Measurements from ENCODE around the gene IGSF22. TPM values are rescaled to one million over a fixed set of nuclear protein-coding genes. Genes with fewer than 3 reads are reported as not detected.

IGSF22 gene
- total and polyA plus RNA-seq, 2 donors, result 0.38 to 0.57 TPM

GRCh38 chr11:18768978-18769377 lies 43.0 kb upstream of the IGSF22 start:
- 89% methylated on average over 5 of the region's 5 CpGs for WGBS
- DNase-seq (ENCODE audit: low read depth in 6 of 9, low spot score in 9 of 9), result no peak
- peaks cover 0 to 3% of the 10 kb centered on the region in 2 donors for H3K27me3 ChIP-seq (ENCODE audit: control insufficient read depth in 2 of 2, insufficient read depth in 1 of 2, low read length in 1 of 2)
- no peaks in the 10 kb centered on the region for H3K9me3 ChIP-seq (ENCODE audit: control insufficient read depth in 2 of 2, insufficient read depth in 1 of 2, low read length in 1 of 2)
- no peaks in the 10 kb centered on the region for H3K4me1 ChIP-seq (ENCODE audit: control insufficient read depth in 2 of 2, insufficient read depth in 2 of 2, low read length in 2 of 2)
- H3K36me3 ChIP-seq (ENCODE audit: control insufficient read depth in 2 of 2, insufficient read depth in 2 of 2, low read length in 1 of 2), result no peaks in the 10 kb centered on the region
- no peak overlapping the region for H3K27ac ChIP-seq (ENCODE audit: low read depth in 1 of 2, low read length in 1 of 2)
- no peak overlapping the region for H3K4me3 ChIP-seq (ENCODE audit: low read length in 2 of 2)

GRCh38 chr11:18768472-18768901 lies 42.5 kb upstream of the IGSF22 start:
- H3K36me3 ChIP-seq (ENCODE audit: control insufficient read depth in 2 of 2, insufficient read depth in 2 of 2, low read length in 1 of 2), result no peaks in the 10 kb centered on the region
- 83% methylated on average over 4 of the region's 4 CpGs for WGBS
- peaks cover 0 to 3% of the 10 kb centered on the region in 2 donors for H3K27me3 ChIP-seq (ENCODE audit: control insufficient read depth in 2 of 2, insufficient read depth in 1 of 2, low read length in 1 of 2)
- no peaks in the 10 kb centered on the region for H3K9me3 ChIP-seq (ENCODE audit: control insufficient read depth in 2 of 2, insufficient read depth in 1 of 2, low read length in 1 of 2)
- no peak overlapping the region for H3K27ac ChIP-seq (ENCODE audit: low read depth in 1 of 2, low read length in 1 of 2)
- no peak for DNase-seq (ENCODE audit: low read depth in 6 of 9, low spot score in 9 of 9)
- no peak overlapping the region for H3K4me3 ChIP-seq (ENCODE audit: low read length in 2 of 2)
- H3K4me1 ChIP-seq (ENCODE audit: control insufficient read depth in 2 of 2, insufficient read depth in 2 of 2, low read length in 2 of 2), result no peaks in the 10 kb centered on the region

- H3K9me3 ChIP-seq (ENCODE audit: control insufficient read depth in 2 of 2, insufficient read depth in 1 of 2, low read length in 1 of 2), result no peaks in the 10 kb centered on the region
- no peak overlapping the region for H3K4me3 ChIP-seq (ENCODE audit: low read length in 2 of 2)
- H3K27ac ChIP-seq (ENCODE audit: low read depth in 1 of 2, low read length in 1 of 2), result no peak overlapping the region
- WGBS, result 98% methylated on average over 2 of the region's 2 CpGs
- no peaks in the 10 kb centered on the region for H3K36me3 ChIP-seq (ENCODE audit: control insufficient read depth in 2 of 2, insufficient read depth in 2 of 2, low read length in 1 of 2)
- H3K4me1 ChIP-seq (ENCODE audit: control insufficient read depth in 2 of 2, insufficient read depth in 2 of 2, low read length in 2 of 2), result no peaks in the 10 kb centered on the region
- no peaks in the 10 kb centered on the region for H3K27me3 ChIP-seq (ENCODE audit: control insufficient read depth in 2 of 2, insufficient read depth in 1 of 2, low read length in 1 of 2)
- DNase-seq (ENCODE audit: low read depth in 6 of 9, low spot score in 9 of 9), result no peak
Measured at GRCh38 chr11:18766015-18766414, 40.0 kb upstream of the IGSF22 start.

GRCh38 chr11:18765554-18765953 lies 39.6 kb upstream of the IGSF22 start:
- no peak for DNase-seq (ENCODE audit: low read depth in 6 of 9, low spot score in 9 of 9)
- Histone ChIP-seq H3K9me3 (ENCODE audit: control insufficient read depth in 2 of 2, insufficient read depth in 1 of 2, low read length in 1 of 2) (no peaks in the 10 kb centered on the region), H3K4me3 (ENCODE audit: low read length in 2 of 2) (no peak overlapping the region), H3K27ac (ENCODE audit: low read depth in 1 of 2, low read length in 1 of 2) (no peak overlapping the region), H3K4me1 (ENCODE audit: control insufficient read depth in 2 of 2, insufficient read depth in 2 of 2, low read length in 2 of 2) (no peaks in the 10 kb centered on the region), H3K36me3 (ENCODE audit: control insufficient read depth in 2 of 2, insufficient read depth in 2 of 2, low read length in 1 of 2) (no peaks in the 10 kb centered on the region), H3K27me3 (ENCODE audit: control insufficient read depth in 2 of 2, insufficient read depth in 1 of 2, low read length in 1 of 2) (no peaks in the 10 kb centered on the region)
- WGBS, result 82% methylated on average over 6 of the region's 6 CpGs

GRCh38 chr11:18761741-18762140 lies 35.8 kb upstream of the IGSF22 start:
- no peak for DNase-seq (ENCODE audit: low read depth in 6 of 9, low spot score in 9 of 9)
- no peaks in the 10 kb centered on the region for H3K27me3 ChIP-seq (ENCODE audit: control insufficient read depth in 2 of 2, insufficient read depth in 1 of 2, low read length in 1 of 2)
- no peak overlapping the region for H3K4me3 ChIP-seq (ENCODE audit: low read length in 2 of 2)
- H3K27ac ChIP-seq (ENCODE audit: low read depth in 1 of 2, low read length in 1 of 2), result no peak overlapping the region
- WGBS, result 91% methylated on average over 11 of the region's 11 CpGs
- H3K4me1 ChIP-seq (ENCODE audit: control insufficient read depth in 2 of 2, insufficient read depth in 2 of 2, low read length in 2 of 2), result no peaks in the 10 kb centered on the region
- no peaks in the 10 kb centered on the region for H3K36me3 ChIP-seq (ENCODE audit: control insufficient read depth in 2 of 2, insufficient read depth in 2 of 2, low read length in 1 of 2)
- H3K9me3 ChIP-seq (ENCODE audit: control insufficient read depth in 2 of 2, insufficient read depth in 1 of 2, low read length in 1 of 2), result no peaks in the 10 kb centered on the region

- no peaks in the 10 kb centered on the region for H3K4me1 ChIP-seq (ENCODE audit: control insufficient read depth in 2 of 2, insufficient read depth in 2 of 2, low read length in 2 of 2)
- WGBS, result 90% methylated on average over 3 of the region's 3 CpGs
Measured at GRCh38 chr11:18761144-18761543, 35.2 kb upstream of the IGSF22 start.

GRCh38 chr11:18757811-18758210 lies 31.8 kb upstream of the IGSF22 start:
- Histone ChIP-seq H3K4me1 (ENCODE audit: control insufficient read depth in 2 of 2, insufficient read depth in 2 of 2, low read length in 2 of 2) (no peaks in the 10 kb centered on the region), H3K9me3 (ENCODE audit: control insufficient read depth in 2 of 2, insufficient read depth in 1 of 2, low read length in 1 of 2) (no peaks in the 10 kb centered on the region)
- 83% methylated on average over 3 of the region's 3 CpGs for WGBS

More at GRCh38 chr11:18761144-18761543, 35.2 kb upstream of the IGSF22 start:
- no peak overlapping the region for H3K27ac ChIP-seq (ENCODE audit: low read depth in 1 of 2, low read length in 1 of 2)
- H3K9me3 ChIP-seq (ENCODE audit: control insufficient read depth in 2 of 2, insufficient read depth in 1 of 2, low read length in 1 of 2), result no peaks in the 10 kb centered on the region
- DNase-seq (ENCODE audit: low read depth in 6 of 9, low spot score in 9 of 9), result no peak
- H3K36me3 ChIP-seq (ENCODE audit: control insufficient read depth in 2 of 2, insufficient read depth in 2 of 2, low read length in 1 of 2), result no peaks in the 10 kb centered on the region
- H3K4me3 ChIP-seq (ENCODE audit: low read length in 2 of 2), result no peak overlapping the region
- H3K27me3 ChIP-seq (ENCODE audit: control insufficient read depth in 2 of 2, insufficient read depth in 1 of 2, low read length in 1 of 2), result no peaks in the 10 kb centered on the region

GRCh38 chr11:18756889-18757288 lies 30.9 kb upstream of the IGSF22 start:
- DNase-seq (ENCODE audit: low read depth in 6 of 9, low spot score in 9 of 9), result no peak
- H3K4me1 ChIP-seq (ENCODE audit: control insufficient read depth in 2 of 2, insufficient read depth in 2 of 2, low read length in 2 of 2), result no peaks in the 10 kb centered on the region
- H3K4me3 ChIP-seq (ENCODE audit: low read length in 2 of 2), result no peak overlapping the region
- no peaks in the 10 kb centered on the region for H3K27me3 ChIP-seq (ENCODE audit: control insufficient read depth in 2 of 2, insufficient read depth in 1 of 2, low read length in 1 of 2)
- H3K27ac ChIP-seq (ENCODE audit: low read depth in 1 of 2, low read length in 1 of 2), result no peak overlapping the region
- no peaks in the 10 kb centered on the region for H3K9me3 ChIP-seq (ENCODE audit: control insufficient read depth in 2 of 2, insufficient read depth in 1 of 2, low read length in 1 of 2)
- no peaks in the 10 kb centered on the region for H3K36me3 ChIP-seq (ENCODE audit: control insufficient read depth in 2 of 2, insufficient read depth in 2 of 2, low read length in 1 of 2)
- 97% methylated on average over 2 of the region's 2 CpGs for WGBS

More at GRCh38 chr11:18757811-18758210, 31.8 kb upstream of the IGSF22 start:
- H3K4me3 ChIP-seq (ENCODE audit: low read length in 2 of 2), result no peak overlapping the region
- no peak overlapping the region for H3K27ac ChIP-seq (ENCODE audit: low read depth in 1 of 2, low read length in 1 of 2)
- no peaks in the 10 kb centered on the region for H3K27me3 ChIP-seq (ENCODE audit: control insufficient read depth in 2 of 2, insufficient read depth in 1 of 2, low read length in 1 of 2)
- no peak for DNase-seq (ENCODE audit: low read depth in 6 of 9, low spot score in 9 of 9)
- H3K36me3 ChIP-seq (ENCODE audit: control insufficient read depth in 2 of 2, insufficient read depth in 2 of 2, low read length in 1 of 2), result no peaks in the 10 kb centered on the region

- DNase-seq (ENCODE audit: low read depth in 6 of 9, low spot score in 9 of 9), result no peak
- 96% methylated on average over 5 of the region's 5 CpGs for WGBS
- Histone ChIP-seq H3K27me3 (ENCODE audit: control insufficient read depth in 2 of 2, insufficient read depth in 1 of 2, low read length in 1 of 2) (peaks cover 0 to 2% of the 10 kb centered on the region in 2 donors), H3K9me3 (ENCODE audit: control insufficient read depth in 2 of 2, insufficient read depth in 1 of 2, low read length in 1 of 2) (no peaks in the 10 kb centered on the region), H3K27ac (ENCODE audit: low read depth in 1 of 2, low read length in 1 of 2) (no peak overlapping the region), H3K36me3 (ENCODE audit: control insufficient read depth in 2 of 2, insufficient read depth in 2 of 2, low read length in 1 of 2) (no peaks in the 10 kb centered on the region), H3K4me1 (ENCODE audit: control insufficient read depth in 2 of 2, insufficient read depth in 2 of 2, low read length in 2 of 2) (no peaks in the 10 kb centered on the region), H3K4me3 (ENCODE audit: low read length in 2 of 2) (no peak overlapping the region)
Measured at GRCh38 chr11:18754308-18754707, 28.3 kb upstream of the IGSF22 start.

GRCh38 chr11:18752502-18752901 lies 26.5 kb upstream of the IGSF22 start:
- Histone ChIP-seq H3K4me1 (ENCODE audit: control insufficient read depth in 2 of 2, insufficient read depth in 2 of 2, low read length in 2 of 2) (no peaks in the 10 kb centered on the region), H3K4me3 (ENCODE audit: low read length in 2 of 2) (no peak overlapping the region), H3K27ac (ENCODE audit: low read depth in 1 of 2, low read length in 1 of 2) (no peak overlapping the region), H3K27me3 (ENCODE audit: control insufficient read depth in 2 of 2, insufficient read depth in 1 of 2, low read length in 1 of 2) (peaks cover 0 to 2% of the 10 kb centered on the region in 2 donors), H3K9me3 (ENCODE audit: control insufficient read depth in 2 of 2, insufficient read depth in 1 of 2, low read length in 1 of 2) (no peaks in the 10 kb centered on the region), H3K36me3 (ENCODE audit: control insufficient read depth in 2 of 2, insufficient read depth in 2 of 2, low read length in 1 of 2) (no peaks in the 10 kb centered on the region)
- DNase-seq (ENCODE audit: low read depth in 6 of 9, low spot score in 9 of 9), result no peak
- WGBS, result 93% methylated on average over 3 of the region's 3 CpGs

Measured in thymus (tissue), 11 donors.